Small intestine (tissue), 7 donors: ENCODE results near the gene ACSF2. TPM values are rescaled to one million over a fixed set of nuclear protein-coding genes. Genes with fewer than 3 reads are reported as not detected.

ENCODE experiments used
- DNase-seq, 2 donors: peaks; one replicate each; pipeline versions ENCODE4 v3.0.0 to v3.0.0-alpha.2; 2013
- FAIRE-seq: peaks from 2 replicates; lab custom pipeline; 2012; peaks lifted over from hg19 to GRCh38; lab: Jason Lieb, UNC
- H3K27ac ChIP-seq, 3 donors: one replicate each; pipeline ENCODE4 v1.5.1; 2013; ENCODE audit warnings: low read length in 2 of 3, mild to moderate bottlenecking in 2 of 3, control low read depth in 1 of 3, inconsistent platforms in 1 of 3, low read depth in 1 of 3, moderate library complexity in 1 of 3
- H3K27me3 ChIP-seq, 3 donors: one replicate each; pipeline ENCODE4 v1.6.1; 2013; ENCODE audit warnings: low read length in 3 of 3, inconsistent platforms in 1 of 3; ENCODE audit not compliant: control insufficient read depth in 3 of 3, insufficient read depth in 3 of 3
- H3K36me3 ChIP-seq, 3 donors: one replicate each; pipeline ENCODE4 v1.6.1; 2013; ENCODE audit warnings: low read length in 3 of 3, inconsistent platforms in 1 of 3, low read depth in 1 of 3, mild to moderate bottlenecking in 1 of 3, moderate library complexity in 1 of 3; ENCODE audit not compliant: control insufficient read depth in 3 of 3, insufficient read depth in 2 of 3
- H3K4me1 ChIP-seq, 3 donors: one replicate each; pipeline ENCODE4 v1.6.1; 2013; ENCODE audit warnings: low read length in 2 of 3, inconsistent platforms in 1 of 3, low read depth in 1 of 3, mild to moderate bottlenecking in 1 of 3, moderate library complexity in 1 of 3; ENCODE audit not compliant: control insufficient read depth in 3 of 3, insufficient read depth in 2 of 3
- H3K4me3 ChIP-seq, 3 donors: one replicate each; pipeline ENCODE4 v1.5.1; 2013; ENCODE audit warnings: low read length in 3 of 3, control low read depth in 1 of 3, inconsistent platforms in 1 of 3, low read depth in 1 of 3, mild to moderate bottlenecking in 1 of 3, moderate library complexity in 1 of 3
- H3K9me3 ChIP-seq, 2 donors: one replicate each; pipeline ENCODE4 v1.6.1; 2013; ENCODE audit warnings: low read depth in 1 of 2, low read length in 1 of 2; ENCODE audit not compliant: control insufficient read depth in 2 of 2, insufficient read depth in 1 of 2
- WGBS, 3 donors: extraction: QIAGEN DNeasy Blood & Tissue Kit; methylation state at CpG; one replicate each; pipeline ENCODE4 v1.1.7; 2013; 5-methylcytosine and 5-hydroxymethylcytosine counted together
- polyA plus RNA-seq, 4 donors: library from polyadenylated mRNA; stranded (reverse) in 3 of 4; unstranded in 1 of 4; fragments of 200-250 nt in 3 of 4; fragments of 120-200 nt in 1 of 4; gene quantifications; one replicate each; pipeline versions ENCODE4 v1.2.1 to v1.2.3, GENCODE V29; 2013
- donor health status: healthy with polysubstance abuse.
- donor health status: control.
- donor health status: control.
- donor health status: Bipolar disorder and iron deficiency.
- donor health status: healthy.

ACSF2 gene
- polyA plus RNA-seq, 4 donors: 13.5 to 259 (median 117) TPM

DNA sequence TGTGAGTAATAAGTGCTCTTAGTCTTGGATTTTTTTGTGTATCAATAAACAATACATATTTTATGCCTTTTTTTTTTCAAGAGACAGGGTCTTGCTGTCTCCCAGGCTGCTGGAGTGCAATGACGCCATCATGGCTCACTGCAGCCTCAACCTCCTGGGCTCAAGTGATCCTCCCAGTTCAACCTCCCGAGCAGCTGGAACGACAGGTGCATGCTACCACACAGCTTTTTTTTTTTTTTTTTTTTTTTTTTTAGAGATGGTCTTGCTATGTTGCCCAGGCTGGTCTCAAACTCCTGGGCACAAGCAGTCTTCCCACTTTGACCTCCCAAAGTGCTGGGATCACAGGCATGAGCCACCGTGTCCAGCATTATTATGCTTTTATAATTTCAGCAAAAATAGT is 13.0 kb downstream of the ACSF2 start:
- H3K27ac ChIP-seq: no peak overlapping the region
- FAIRE-seq: no peak
- peaks cover 0 to 40% (median 0%) of the 10 kb centered on the region in 3 donors for H3K4me1 ChIP-seq
- WGBS, 3 donors: 83 to 90% (median 89%) methylated on average over 4 of the region's 4 CpGs
- no peak overlapping the region for H3K4me3 ChIP-seq
- DNase-seq: no peak
- no peaks in the 10 kb centered on the region for H3K9me3 ChIP-seq
- no peaks in the 10 kb centered on the region for H3K27me3 ChIP-seq
- peaks cover 0 to 30% (median 0%) of the 10 kb centered on the region in 3 donors for H3K36me3 ChIP-seq

DNA sequence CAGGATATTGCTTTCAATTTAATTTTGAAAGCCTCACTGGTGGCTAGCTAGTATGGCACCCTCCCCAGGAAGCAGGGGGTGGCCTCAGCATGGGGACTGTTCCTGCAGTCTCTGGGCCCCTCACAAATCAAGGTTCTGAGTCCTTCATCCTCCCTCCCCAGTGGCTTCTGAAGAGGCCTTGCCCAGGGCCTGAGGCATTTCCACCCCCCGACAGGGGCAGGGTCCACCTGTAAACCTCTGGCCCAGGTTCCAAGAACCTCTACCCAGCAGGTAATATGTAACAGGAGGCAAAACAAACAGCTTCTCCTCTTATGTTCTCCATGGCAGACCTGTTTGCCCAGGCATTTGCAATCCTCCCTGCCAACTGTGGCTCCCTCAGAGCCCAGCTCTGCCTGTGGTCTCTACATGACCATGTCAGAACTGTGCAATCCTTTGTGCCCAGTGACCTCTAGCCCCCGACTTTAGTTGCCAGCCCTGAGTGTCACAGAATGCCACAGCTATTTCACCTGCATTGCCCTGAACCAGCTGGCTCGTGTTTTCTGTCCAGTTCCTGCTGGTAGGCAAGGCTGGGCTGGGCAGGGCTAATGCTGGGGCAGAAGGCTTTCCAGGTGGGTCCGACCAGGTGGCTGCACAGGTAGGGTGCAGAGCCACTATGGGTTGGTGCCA is 14.3 kb downstream of the ACSF2 start:
- 24 to 65% (median 30%) methylated on average over 4 of the region's 4 CpGs for WGBS, 3 donors
- DNase-seq (peak; percentile 72 to 84), FAIRE-seq (no peak)
- no peaks in the 10 kb centered on the region for H3K9me3 ChIP-seq
- peaks cover 0 to 28% (median 0%) of the 10 kb centered on the region in 3 donors for H3K36me3 ChIP-seq
- H3K27ac ChIP-seq: peak overlapping the region in 2 of 3 donors; percentile 56 to 73
- H3K4me3 ChIP-seq: no peak overlapping the region
- H3K4me1 ChIP-seq: peaks cover 0 to 40% (median 0%) of the 10 kb centered on the region in 3 donors
- no peaks in the 10 kb centered on the region for H3K27me3 ChIP-seq

- no peak for FAIRE-seq
- Histone ChIP-seq H3K36me3 (peaks cover 0 to 23% (median 0%) of the 10 kb centered on the region in 3 donors), H3K4me3 (no peak overlapping the region), H3K27ac (peak overlapping the region in 2 of 3 donors; percentile 56 to 73), H3K9me3 (no peaks in the 10 kb centered on the region), H3K4me1 (peaks cover 0 to 40% (median 0%) of the 10 kb centered on the region in 3 donors), H3K27me3 (no peaks in the 10 kb centered on the region)
- DNase-seq: no peak
- 62 to 87% (median 75%) methylated on average over 10 of the region's 10 CpGs for WGBS, 3 donors
Observed at GRCh38 chr17:50440838-50441829, 15.1 kb downstream of the ACSF2 start.

GRCh38 chr17:50443505-50443974 is 17.5 kb downstream of the ACSF2 start:
- peaks cover 0 to 49% (median 0%) of the 10 kb centered on the region in 3 donors for H3K4me1 ChIP-seq
- 7 to 36% (median 23%) methylated on average over 3 of the region's 3 CpGs for WGBS, 3 donors
- peaks cover 0 to 16% (median 0%) of the 10 kb centered on the region in 3 donors for H3K36me3 ChIP-seq
- no peak overlapping the region for H3K4me3 ChIP-seq
- DNase-seq (peak; percentile 43 to 54), FAIRE-seq (no peak)
- no peaks in the 10 kb centered on the region for H3K9me3 ChIP-seq
- H3K27me3 ChIP-seq: no peaks in the 10 kb centered on the region
- H3K27ac ChIP-seq: peak overlapping the region in 1 of 3 donors; percentile 19

DNA sequence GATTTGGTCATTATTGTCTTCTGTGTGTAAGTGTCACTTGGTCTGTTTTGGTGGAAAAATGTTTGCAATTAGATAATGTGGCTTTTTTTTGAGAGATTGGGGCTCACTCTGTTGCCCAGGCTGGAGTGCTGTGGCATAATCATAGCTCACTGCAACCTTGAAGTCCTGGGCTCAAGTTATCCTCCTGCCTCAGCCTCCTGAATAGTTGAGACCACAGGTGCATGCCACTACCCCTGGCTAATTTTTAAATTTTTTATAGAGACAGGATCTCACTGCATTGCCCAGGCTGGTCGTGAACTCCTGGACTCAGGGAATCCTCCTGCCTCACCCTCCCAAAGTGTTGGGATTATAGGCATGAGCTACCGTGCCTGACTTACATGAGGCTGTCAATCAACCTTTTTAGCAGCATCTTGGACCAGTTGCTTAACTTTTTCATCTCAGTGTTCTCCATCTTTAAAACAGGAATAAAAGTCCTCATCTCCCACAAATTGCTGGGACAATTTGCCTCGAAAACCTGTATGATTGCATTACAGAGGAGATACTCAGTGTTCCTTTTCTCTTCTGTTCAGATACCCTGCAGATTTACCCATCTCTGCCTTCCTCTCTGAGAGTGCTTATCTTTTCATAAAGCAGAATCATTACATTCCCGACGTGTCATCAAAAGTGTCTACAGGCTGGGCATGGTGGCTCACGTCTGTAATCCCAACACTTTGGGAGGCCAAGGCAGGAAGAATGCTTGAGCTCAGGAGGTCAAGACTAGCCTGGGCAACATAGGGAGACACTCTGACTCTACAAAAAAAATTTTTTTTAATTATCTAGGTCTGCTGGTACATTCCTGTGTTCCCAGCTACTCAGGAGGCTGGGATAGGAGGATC is 19.1 kb downstream of the ACSF2 start:
- WGBS, 3 donors: 90 to 92% (median 91%) methylated on average over 6 of the region's 6 CpGs
- FAIRE-seq (no peak), DNase-seq (no peak)
- H3K9me3 ChIP-seq: no peaks in the 10 kb centered on the region
- peaks cover 0 to 8% (median 0%) of the 10 kb centered on the region in 3 donors for H3K36me3 ChIP-seq
- no peak overlapping the region for H3K27ac ChIP-seq
- no peaks in the 10 kb centered on the region for H3K27me3 ChIP-seq
- peaks cover 0 to 42% (median 0%) of the 10 kb centered on the region in 3 donors for H3K4me1 ChIP-seq
- no peak overlapping the region for H3K4me3 ChIP-seq

DNA sequence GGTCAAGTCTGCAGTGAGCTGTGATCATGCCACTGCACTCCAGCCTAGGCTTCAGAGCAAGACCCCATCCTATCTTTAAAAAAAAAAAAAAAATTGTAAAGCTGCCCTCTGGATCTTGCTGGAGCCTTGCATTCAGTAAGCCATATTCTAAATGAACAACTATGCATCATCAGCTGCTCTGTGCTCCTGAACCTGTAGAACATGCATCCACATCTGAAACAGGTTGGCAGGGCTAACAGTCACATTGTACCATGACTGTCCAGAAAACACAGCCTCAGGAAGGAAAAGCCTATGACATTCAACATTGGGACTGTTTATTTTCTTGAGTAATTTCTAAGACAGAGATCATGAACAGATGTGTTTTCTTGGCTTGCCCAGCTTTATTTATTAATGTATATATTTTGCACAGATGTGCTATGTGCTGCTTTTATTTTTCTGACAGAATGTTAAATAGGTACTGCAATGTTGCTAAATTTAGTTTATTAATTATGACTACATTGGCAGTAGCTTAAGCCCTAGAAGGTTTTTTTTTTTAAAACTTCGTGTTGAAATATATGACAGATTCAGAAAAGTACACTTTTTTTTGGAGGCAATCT is 19.8 kb downstream of the ACSF2 start:
- FAIRE-seq: no peak
- Histone ChIP-seq H3K27me3 (no peaks in the 10 kb centered on the region), H3K4me3 (no peak overlapping the region), H3K27ac (no peak overlapping the region), H3K36me3 (peaks cover 0 to 3% (median 0%) of the 10 kb centered on the region in 3 donors), H3K4me1 (peaks cover 0 to 34% (median 0%) of the 10 kb centered on the region in 3 donors), H3K9me3 (no peaks in the 10 kb centered on the region)
- no peak for DNase-seq
- 43 to 57% (median 50%) methylated on average over 1 of the region's 1 CpG for WGBS, 3 donors

- peak overlapping the region in 1 of 3 donors; percentile 55 for H3K27ac ChIP-seq
- no peak overlapping the region for H3K4me3 ChIP-seq
- FAIRE-seq (no peak), DNase-seq (peak; percentile 65 to 80)
- H3K36me3 ChIP-seq: peaks cover 0 to 3% (median 0%) of the 10 kb centered on the region in 3 donors
- no peaks in the 10 kb centered on the region for H3K9me3 ChIP-seq
- WGBS, 3 donors: 54 to 77% (median 58%) methylated on average over 7 of the region's 7 CpGs
- H3K27me3 ChIP-seq: no peaks in the 10 kb centered on the region
- peaks cover 0 to 20% (median 0%) of the 10 kb centered on the region in 3 donors for H3K4me1 ChIP-seq
Observed at GRCh38 chr17:50447870-50448595, 22.0 kb downstream of the ACSF2 start.
